C4-2B (cell line): ENCODE results near the gene ZNF813.
A peak's percentile ranks its signal among the peaks of the same experiment; 100 is the strongest.

Source experiments
- H3K27ac ChIP-seq: fragments of 450-650 bp; 2 replicates; pipeline ENCODE4 v1.5.1; 2017
- ZFX ChIP-seq: fragments of 450-650 bp; IDR thresholded peaks from 2 replicates; pipeline ENCODE4 v1.6.1; 2017
- TF ChIP-seq, protein P1 (sequence below): fragments of 450-650 bp; conservative IDR thresholded peaks from 2 replicates; pipeline ENCODE4 v1.5.1; 2017; ENCODE audit warnings: mild to moderate bottlenecking

Gene ZNF813

DNA sequence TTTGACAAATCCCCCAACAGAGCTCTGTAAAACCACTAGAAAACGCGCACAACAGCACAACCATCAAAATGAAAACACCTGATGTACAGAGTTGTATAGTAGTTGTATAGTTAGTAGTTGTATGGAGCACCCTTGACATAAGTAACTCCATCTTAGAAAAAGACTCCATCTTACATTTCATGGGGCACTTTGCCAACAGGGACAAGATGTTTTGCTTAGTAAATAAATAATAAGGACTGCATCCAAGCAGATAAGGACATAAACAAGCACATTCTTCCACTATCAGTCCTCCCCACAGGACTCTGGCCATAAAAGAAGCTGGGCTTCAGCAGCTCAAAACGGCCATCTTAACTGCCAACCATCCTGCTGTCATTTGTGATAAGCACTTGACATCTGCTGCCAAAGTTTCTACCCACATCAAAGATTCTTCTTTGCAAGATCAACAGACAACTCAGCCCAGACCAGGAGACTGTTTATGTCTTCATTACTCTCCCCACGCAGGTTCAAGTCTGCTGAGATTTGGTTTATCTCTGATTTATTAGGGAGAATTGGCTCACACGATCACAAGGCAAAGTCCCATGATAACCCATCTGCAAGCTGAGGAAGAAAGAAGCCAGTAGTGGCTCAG lies 49.7 kb downstream of the ZNF813 start:
- TF ChIP-seq, protein P1, sequence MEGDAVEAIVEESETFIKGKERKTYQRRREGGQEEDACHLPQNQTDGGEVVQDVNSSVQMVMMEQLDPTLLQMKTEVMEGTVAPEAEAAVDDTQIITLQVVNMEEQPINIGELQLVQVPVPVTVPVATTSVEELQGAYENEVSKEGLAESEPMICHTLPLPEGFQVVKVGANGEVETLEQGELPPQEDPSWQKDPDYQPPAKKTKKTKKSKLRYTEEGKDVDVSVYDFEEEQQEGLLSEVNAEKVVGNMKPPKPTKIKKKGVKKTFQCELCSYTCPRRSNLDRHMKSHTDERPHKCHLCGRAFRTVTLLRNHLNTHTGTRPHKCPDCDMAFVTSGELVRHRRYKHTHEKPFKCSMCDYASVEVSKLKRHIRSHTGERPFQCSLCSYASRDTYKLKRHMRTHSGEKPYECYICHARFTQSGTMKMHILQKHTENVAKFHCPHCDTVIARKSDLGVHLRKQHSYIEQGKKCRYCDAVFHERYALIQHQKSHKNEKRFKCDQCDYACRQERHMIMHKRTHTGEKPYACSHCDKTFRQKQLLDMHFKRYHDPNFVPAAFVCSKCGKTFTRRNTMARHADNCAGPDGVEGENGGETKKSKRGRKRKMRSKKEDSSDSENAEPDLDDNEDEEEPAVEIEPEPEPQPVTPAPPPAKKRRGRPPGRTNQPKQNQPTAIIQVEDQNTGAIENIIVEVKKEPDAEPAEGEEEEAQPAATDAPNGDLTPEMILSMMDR, result no peak
- TF ChIP-seq ZFX, result no peak
- H3K27ac ChIP-seq, result no peak overlapping the region

GRCh38 chr19:53518121-53518520 lies 50.6 kb downstream of the ZNF813 start:
- no peak overlapping the region for H3K27ac ChIP-seq
- TF ChIP-seq ZFX, result no peak
- TF ChIP-seq, protein P1, result no peak

DNA sequence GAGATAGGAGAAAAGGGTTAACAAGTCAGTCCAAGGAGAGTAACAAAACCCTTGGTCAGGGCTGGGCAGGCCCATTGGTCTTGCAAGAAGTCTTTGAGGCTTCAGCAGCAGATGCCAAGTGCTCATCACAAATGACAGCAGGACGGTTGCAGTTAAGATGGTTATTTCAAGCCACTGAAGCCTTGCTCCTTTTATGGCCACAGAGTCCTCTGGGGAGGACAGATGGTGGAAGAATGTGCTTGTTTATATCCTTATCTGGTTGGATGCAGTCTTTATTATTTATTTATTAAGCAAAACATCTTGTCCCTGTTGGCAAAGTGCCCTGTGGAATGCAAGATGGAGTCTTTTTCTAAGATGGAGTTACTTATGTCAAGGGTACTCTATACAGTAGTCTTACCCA lies 51.2 kb downstream of the ZNF813 start:
- no peak for TF ChIP-seq ZFX
- TF ChIP-seq, protein P1, result no peak
- H3K27ac ChIP-seq, result peak overlapping the region; percentile 70; the same call in 1 of the 2 replicates

DNA sequence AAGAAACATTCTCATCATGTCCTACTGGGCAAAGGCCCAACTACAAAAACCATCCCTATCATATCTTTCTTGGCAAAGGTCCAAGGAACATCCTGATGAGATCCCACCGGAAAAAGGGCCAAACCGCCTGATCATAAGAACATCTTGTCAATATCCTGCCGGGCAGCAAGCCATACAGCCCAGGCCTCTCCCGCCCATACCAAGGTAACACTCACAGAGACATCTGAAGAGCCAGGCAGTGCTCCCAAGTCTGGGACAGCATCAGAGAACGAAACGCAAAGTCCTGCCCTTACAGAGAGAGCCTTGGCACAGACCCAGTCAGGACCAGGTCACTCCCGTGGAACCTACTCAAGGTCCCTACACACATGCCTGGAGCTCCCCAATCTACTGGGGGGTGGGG lies 51.9 kb downstream of the ZNF813 start:
- H3K27ac ChIP-seq, result peak overlapping the region; percentile 70; the same call in 1 of the 2 replicates

GRCh38 chr19:53520163-53520546 lies 52.6 kb downstream of the ZNF813 start:
- TF ChIP-seq ZFX, result no peak
- TF ChIP-seq, protein P1, result no peak
- H3K27ac ChIP-seq, result peak overlapping the region; percentile 70

More for the DNA sequence above, 51.9 kb downstream of the ZNF813 start:
- TF ChIP-seq ZFX, result no peak
- TF ChIP-seq, protein P1, result no peak

DNA sequence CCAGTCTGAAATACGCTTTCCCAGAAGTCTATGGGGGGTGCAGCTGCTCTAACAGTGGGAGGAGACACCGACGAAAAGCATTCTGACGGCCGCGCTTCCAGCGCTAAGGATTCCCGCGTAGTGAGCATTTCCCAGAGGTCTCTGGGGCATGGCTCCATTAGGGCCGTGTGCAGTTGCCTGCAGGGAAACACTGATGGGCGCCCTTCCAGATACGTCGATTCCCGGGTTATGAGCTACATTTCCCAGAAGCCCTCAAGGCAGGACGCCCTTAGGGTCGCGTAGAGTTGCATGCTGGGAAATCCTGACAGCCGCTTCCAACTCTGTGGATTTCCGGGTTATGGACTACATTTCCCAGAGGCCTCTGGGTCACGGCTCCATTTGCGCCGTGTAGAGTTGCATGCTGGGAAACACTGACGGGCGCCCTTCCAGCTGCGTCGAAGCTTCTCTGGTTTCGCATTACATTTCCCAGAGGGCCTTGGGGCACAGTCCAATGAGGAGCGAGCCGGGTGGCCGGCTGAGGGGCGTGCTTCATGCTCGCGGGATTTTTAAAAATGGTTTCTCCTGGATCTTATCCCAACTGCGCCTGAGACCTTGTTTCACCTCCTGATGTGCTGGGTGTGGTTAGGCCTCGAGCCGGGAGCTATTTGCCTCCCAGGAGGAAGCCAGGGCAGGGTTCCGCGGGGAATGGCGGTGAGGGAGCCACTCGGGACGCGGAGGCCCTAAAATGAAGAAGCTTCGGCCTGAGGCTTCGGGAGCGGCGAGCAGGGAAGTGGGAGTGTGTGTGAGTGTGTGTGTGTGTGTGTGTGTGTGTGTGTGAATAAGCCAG lies 53.2 kb downstream of the ZNF813 start:
- H3K27ac ChIP-seq, result peak overlapping the region; percentile 70
- TF ChIP-seq, protein P1, result no peak
- TF ChIP-seq ZFX, result no peak

- TF ChIP-seq, protein P1, result no peak
- TF ChIP-seq ZFX, result no peak
- H3K27ac ChIP-seq, result peak overlapping the region; percentile 70
These were observed 54.1 kb downstream of the ZNF813 start for GRCh38 chr19:53521373-53522202.
